GM19395 (cell line): ENCODE results near the gene ARID1B.

Experiments
- ATAC-seq: cut with Tn5 transposase; IDR thresholded peaks from one replicate; pipeline ENCODE4 v1.9.1; 2021; ENCODE audit warnings: mild to moderate bottlenecking, moderate library complexity; ENCODE audit not compliant: unreplicated experiment

ARID1B gene

GRCh38 chr6:156790711-156791319, 13.6 kb downstream of the ARID1B start:
- ATAC-seq: no peak

DNA sequence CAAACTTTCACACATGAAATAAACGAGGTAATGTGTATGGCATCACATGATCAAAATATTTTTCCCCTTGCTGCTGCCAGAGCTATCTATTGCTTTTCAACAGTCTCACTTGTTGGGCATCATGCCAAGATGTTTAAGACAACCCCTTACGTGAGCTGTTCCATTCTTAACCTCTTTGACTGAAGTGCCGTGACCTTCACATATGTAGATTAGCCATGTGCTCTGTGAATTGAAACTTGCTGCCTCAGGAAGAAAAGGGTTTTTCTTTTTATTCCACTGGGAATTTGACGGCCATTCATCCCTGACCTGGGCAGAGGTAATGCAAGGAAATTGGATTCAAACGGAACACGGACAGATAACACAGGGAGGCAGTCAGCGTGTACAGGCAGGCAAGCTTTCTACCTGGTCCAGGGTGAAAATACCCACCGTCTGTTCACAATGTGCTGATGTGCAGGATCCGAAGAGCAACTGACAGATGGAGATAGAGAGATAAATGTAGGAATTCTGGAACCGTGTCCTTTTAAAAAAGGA, 14.2 kb downstream of the ARID1B start:
- peak; percentile 59 for ATAC-seq

GRCh38 chr6:156793200-156793599, 16.0 kb downstream of the ARID1B start:
- no peak for ATAC-seq

DNA sequence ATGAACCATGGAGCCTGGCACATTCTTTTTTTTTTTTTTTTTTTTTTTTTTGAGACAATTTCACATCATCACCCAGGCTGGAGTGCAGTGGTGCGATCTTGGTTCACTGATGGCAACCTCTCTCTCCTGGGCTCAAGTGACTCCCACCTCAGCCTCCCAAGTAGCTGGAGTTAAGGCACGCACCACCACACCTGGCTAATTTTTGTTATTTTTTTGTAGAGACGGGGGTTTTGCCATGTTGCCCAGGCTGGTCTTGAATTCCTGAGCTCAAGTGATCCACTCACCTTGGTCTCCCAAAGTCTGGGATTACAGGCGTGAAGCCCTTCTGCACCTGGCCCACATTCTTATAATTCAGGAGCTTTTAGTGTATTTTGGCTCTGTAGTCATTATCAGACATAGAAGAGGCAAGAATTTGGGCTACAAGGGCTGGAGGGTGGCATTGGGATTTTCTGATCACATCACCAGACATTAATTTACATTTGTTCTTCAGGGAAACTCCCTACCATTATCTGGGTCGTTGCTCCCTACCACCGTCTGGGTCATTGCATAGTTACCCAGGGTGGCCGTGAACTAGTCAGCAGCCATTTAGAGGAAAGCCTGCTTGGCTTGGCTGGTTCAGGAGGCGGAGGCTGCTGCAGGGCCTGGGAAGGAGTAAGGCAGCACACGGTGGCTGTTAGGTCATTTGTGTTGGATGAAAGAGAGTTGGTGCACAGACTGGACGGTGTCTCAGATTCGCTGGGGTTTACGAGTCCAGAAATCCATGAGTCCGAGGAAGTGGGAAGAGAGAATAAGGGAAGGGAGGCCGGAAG, 17.6 kb downstream of the ARID1B start:
- ATAC-seq: no peak

DNA sequence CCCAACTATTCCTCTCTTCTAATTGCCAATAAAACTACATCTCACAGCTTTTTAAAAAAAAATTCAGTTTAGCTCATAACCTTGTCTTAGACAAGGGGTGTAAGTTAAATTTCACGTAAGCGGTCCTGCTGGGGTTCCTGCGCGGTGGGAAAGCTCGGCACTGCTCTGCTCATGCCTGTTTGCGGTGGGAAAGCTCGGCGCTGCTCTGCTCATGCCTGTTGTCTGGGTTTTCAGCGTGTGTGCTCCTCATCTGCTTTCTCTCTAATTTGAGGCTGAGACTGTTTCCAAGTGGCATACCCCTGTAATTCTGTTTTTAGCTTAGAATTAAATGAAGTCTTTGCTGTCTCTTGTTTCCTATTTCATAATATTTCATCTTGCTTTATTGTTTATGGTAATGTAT, 18.6 kb downstream of the ARID1B start:
- ATAC-seq: no peak

DNA sequence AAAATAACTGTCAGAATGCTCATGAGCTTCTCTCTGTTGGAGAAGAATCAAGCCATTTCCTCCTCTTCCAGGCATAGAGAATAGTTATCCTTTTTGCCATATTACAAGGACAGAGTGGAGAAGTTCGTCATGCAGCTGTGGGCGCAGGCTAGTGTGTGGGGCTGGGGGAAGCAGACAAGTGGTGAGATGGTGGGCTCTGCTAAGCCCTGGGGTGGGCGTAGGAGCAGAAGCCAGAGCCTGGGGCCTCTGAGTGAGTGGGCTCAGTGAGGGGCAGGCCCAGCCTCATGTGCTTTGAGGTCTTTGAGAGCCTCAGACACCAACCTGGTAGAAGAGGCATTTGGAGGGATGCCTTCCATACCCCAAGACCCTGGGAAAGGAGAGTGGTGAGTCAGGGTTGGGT, 19.4 kb downstream of the ARID1B start:
- ATAC-seq: no peak

GRCh38 chr6:156797901-156798735, 20.9 kb downstream of the ARID1B start:
- ATAC-seq: no peak

GRCh38 chr6:156801712-156802111, 24.5 kb downstream of the ARID1B start:
- ATAC-seq: no peak

- no peak for ATAC-seq
Measured at GRCh38 chr6:156803353-156803752, 26.2 kb downstream of the ARID1B start.

- ATAC-seq: no peak
Measured at GRCh38 chr6:156804402-156804801, 27.2 kb downstream of the ARID1B start.

DNA sequence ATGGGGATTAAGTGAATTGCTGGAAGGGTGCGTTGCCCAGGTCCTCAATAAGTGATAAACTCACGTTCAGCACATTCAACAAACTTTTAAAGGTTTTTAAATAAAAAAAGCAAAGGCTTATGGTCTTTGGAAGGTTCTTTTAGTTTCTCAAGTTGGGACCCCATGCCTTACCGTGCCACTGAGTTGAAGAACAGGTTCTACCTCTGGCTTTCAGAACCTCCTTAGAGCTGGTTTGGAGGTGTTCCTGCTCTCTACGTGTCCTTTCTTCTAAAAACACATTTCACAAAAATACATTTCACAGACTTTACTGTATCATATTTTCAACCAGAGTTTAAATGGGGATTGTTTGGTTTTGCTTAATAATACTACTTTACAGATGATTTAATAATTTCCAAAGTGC, 29.0 kb downstream of the ARID1B start:
- ATAC-seq: no peak

- ATAC-seq: no peak
Measured at GRCh38 chr6:156807028-156807427, 29.9 kb downstream of the ARID1B start.

GRCh38 chr6:156807795-156808194, 30.6 kb downstream of the ARID1B start:
- no peak for ATAC-seq

DNA sequence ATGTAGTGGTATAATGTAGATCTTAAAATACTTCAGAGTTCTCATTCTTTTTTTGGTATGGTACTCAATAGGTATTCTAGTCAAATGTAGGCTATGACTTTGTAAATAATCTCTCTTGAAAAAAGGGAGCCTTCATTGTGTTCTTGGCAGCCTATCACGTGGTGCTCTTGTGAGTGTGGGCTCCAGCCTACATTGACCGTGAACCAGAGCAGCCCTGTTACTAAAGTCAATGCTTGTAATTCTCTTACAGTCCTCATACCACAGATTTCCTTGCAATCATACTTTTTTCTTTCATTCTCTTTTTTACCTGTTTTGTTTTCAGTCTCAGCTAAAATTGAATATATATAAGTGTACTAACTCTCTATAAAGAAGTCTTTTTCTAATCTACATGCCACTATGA, 31.1 kb downstream of the ARID1B start:
- peak; percentile 48 for ATAC-seq

DNA sequence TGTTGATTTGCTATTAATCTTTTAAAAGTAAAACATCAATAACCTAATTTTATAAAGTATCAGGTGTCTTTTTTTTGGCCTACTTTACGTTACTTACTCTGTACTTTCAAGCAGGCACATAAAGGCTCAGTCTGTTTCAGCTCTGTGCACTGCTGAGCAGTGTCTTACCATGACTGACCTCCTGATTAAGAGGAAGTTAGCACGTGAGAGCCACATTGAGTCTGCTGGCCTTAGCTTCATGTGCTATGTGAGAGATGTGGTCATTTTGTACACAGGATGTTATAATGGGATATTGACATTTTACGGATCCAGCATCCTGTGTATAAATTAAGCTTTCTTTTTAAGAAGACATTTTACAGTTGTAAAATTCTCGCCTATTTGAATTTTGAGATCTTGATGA, 31.9 kb downstream of the ARID1B start:
- ATAC-seq: peak; percentile 86

GRCh38 chr6:156809446-156810178, 32.4 kb downstream of the ARID1B start:
- no peak for ATAC-seq

DNA sequence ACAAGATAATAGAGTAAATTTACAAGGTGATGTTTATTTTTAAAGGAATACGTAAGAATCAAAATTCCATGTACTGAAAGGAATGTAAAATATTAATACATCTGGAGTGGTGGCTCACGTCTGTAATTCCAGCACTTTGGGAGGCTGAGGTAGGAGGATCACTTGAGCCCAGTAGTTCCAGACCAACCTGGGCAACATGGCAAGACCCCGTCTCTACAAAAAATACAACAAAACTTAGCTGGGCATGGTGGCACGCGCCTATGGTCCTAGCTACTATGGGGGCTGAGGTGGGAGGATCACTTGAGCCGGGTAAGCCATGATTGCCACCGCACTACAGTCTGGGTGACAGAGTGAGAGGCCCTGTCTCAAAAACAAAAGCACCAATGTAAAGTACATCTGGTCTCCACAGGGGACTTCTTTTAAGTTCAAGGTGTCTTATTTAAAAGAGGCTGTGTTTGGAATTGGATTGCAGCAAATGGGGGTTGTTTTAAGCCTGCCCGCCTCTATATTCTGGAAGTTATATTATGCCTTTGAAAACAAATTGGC, 36.9 kb downstream of the ARID1B start:
- ATAC-seq: no peak

- ATAC-seq: peak; percentile 44
Measured at GRCh38 chr6:156816505-156816904, 39.3 kb downstream of the ARID1B start.

DNA sequence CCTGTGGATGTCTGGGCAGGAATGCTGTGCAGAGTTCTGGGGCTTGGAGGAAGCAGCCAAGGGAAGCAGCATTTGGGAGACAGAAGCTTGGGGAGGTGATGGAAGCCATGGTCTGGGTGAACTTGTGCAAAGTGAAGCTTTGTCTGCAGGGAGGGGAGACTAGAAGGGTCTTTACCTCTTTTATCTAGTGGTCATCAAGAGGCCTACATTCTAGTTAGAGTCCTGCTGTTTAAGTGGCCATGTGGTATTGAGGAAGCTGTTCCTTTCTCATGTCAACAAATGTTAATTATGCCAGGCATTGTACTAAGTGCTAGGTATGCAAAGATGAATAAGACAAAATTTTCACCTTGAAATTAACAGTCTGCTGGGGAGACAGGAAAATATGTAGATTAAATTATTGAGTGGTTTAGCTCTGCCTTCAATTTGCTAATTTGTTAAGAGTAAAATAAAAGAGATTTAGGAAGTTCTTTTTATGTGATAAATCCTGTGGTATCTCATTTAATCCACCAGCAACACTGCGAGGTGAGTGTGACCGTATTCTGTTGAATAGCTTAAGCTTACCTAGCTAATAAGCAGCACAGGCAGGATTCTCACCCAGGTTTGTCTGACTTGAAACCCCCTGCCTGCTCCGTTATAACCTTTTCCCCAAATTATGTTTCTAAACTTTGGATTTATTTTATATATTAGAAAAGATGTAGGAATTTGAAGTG, 43.1 kb downstream of the ARID1B start:
- no peak for ATAC-seq

DNA sequence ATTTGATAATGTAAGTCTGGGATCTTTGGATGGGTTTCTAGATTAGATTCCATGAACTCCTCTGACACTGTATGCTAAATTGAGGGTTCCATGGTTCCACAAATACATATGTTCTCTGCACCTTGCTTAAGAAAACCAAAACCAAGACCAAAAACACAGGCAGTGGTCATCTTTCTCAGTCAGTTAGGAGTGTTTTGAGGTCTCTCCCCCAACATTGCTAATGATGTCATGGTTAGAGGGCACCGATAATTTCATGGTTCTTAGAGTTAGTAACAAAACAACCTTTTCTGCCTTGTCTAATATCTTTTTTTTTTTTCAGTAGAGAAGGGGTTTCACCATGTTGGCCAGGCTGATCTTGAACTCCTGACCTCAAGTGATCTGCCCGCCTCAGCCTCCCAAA, 44.5 kb downstream of the ARID1B start:
- ATAC-seq: peak; percentile 42
